Measurements from ENCODE around the gene NRTN. TPM values are rescaled to one million over a fixed set of nuclear protein-coding genes. Genes with fewer than 3 reads are reported as not detected.

NRTN gene
- total and polyA plus RNA-seq, 3 experiments from 2014 or later, result 0.26 TPM; not detected in 1

DNA sequence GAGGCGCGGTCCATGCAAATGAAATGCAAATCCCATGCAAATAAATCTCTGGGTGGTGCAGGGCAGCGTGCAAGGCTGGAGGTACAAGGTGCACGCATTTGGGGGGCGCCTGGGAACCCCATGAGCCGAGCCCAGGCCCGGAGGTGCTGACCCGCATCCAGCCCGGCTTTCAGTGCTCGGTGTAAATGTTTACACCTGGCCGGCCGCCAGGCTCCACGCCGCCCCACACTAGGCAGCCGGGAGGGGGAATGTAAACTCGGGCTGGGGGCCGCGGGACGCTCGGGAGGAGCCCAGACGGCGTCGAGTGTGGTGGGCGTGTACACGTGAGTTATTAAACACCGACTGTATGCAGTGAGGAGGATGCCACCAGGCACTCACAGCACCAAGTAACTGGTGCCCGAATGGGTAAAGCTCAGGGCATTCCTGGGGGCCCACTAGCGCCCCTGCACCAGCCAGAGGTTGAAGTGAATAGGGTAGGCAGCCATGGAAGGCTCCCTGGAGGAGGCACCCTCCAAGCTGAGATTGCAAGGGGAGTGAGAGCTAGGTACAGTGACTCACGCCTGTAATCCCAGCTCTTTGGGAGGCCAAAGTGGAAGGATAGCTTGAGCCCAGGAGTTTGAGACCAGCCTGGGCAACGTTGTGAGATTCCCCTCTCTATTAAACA, 17.4 kb downstream of the NRTN start:
- Mint-ChIP-seq H3K36me3 (no peaks in the 10 kb centered on the region), H3K27ac (no peak overlapping the region), H3K9me3 (no peaks in the 10 kb centered on the region), H3K27me3 (peaks cover 3 to 12% of the 10 kb centered on the region in 2 donors), H3K4me3 (no peak overlapping the region), H3K4me1 (peaks cover 0 to 9% (median 4%) of the 10 kb centered on the region in 3 donors)
- ChIA-PET CTCF (interaction anchor here (0.9 to 1.8 kb wide), 2 partner anchors 18 kb away, joined by 4 to 6 read pairs; no protein-coding TSS in a partner anchor), POLR2A (no interaction called here)
- Histone ChIP-seq H3K4me1 (ENCODE audit: insufficient read depth, low read length) (peaks cover 9% of the 10 kb centered on the region), H3K36me3 (ENCODE audit: insufficient read depth, low read length) (no peaks in the 10 kb centered on the region), H3K27ac (ENCODE audit: low read depth, low read length) (no peak overlapping the region), H3K27me3 (ENCODE audit: insufficient read depth, low read length, poor library complexity, severe bottlenecking) (no peaks in the 10 kb centered on the region), H3K4me3 (ENCODE audit: low read length) (no peak overlapping the region), H3K9me3 (ENCODE audit: low read length) (no peaks in the 10 kb centered on the region)
- no peak for DNase-seq

GRCh38 chr19:5823579-5824281, 18.9 kb downstream of the NRTN start:
- Mint-ChIP-seq H3K9me3 (peaks cover 0 to 5% (median 0%) of the 10 kb centered on the region in 5 donors), H3K27me3 (peaks cover 3 to 13% of the 10 kb centered on the region in 2 donors), H3K4me1 (peaks cover 4 to 17% (median 4%) of the 10 kb centered on the region in 3 donors), H3K4me3 (no peak overlapping the region), H3K36me3 (peaks cover 0 to 2% (median 0%) of the 10 kb centered on the region in 3 donors), H3K27ac (no peak overlapping the region)
- no peak overlapping the region for H3K4me3 ChIP-seq (ENCODE audit: low read length)
- H3K27me3 ChIP-seq (ENCODE audit: insufficient read depth, low read length, poor library complexity, severe bottlenecking), result no peaks in the 10 kb centered on the region
- no peaks in the 10 kb centered on the region for H3K36me3 ChIP-seq (ENCODE audit: insufficient read depth, low read length)
- ChIA-PET CTCF (no interaction called here), POLR2A (no interaction called here)
- DNase-seq, result no peak
- H3K4me1 ChIP-seq (ENCODE audit: insufficient read depth, low read length), result peaks cover 15% of the 10 kb centered on the region
- H3K9me3 ChIP-seq (ENCODE audit: low read length), result no peaks in the 10 kb centered on the region
- no peak overlapping the region for H3K27ac ChIP-seq (ENCODE audit: low read depth, low read length)

DNA sequence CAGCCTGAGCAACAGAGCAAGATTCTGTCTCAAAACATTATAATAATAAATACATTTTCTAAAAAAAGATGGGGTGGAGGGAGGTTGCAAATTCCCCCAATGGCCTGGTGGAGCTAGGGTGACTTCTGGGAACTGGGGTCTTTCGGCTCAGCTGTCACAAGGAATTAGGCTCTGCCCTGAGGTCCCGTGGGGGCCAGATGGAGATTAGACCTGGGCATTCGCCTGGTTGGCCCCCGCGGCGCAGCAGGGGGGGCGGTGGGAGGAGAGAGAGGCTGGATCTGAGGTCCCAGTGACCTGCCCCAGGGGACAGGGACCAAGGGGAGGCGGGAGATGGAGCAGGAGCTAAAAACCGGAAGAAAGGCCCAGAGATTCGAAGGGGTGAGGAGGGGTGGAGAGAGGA, 19.9 kb downstream of the NRTN start:
- no peak overlapping the region for H3K4me3 Mint-ChIP-seq
- H3K27ac ChIP-seq (ENCODE audit: low read depth, low read length), result no peak overlapping the region
- peaks cover 0 to 2% (median 0%) of the 10 kb centered on the region in 3 donors for H3K36me3 Mint-ChIP-seq
- peaks cover 0 to 5% (median 0%) of the 10 kb centered on the region in 5 donors for H3K9me3 Mint-ChIP-seq
- peaks cover 4 to 19% (median 4%) of the 10 kb centered on the region in 3 donors for H3K4me1 Mint-ChIP-seq
- ChIA-PET POLR2A (interaction anchor here (0.6 kb wide), 1 partner anchor 20 kb away, joined by 3 read pairs; no protein-coding TSS in a partner anchor), CTCF (no interaction called here)
- H3K27me3 Mint-ChIP-seq, result peaks cover 3 to 13% of the 10 kb centered on the region in 2 donors
- peaks cover 19% of the 10 kb centered on the region for H3K4me1 ChIP-seq (ENCODE audit: insufficient read depth, low read length)
- no peaks in the 10 kb centered on the region for H3K9me3 ChIP-seq (ENCODE audit: low read length)
- DNase-seq, result no peak
- H3K4me3 ChIP-seq (ENCODE audit: low read length), result no peak overlapping the region
- no peak overlapping the region for H3K27ac Mint-ChIP-seq
- H3K27me3 ChIP-seq (ENCODE audit: insufficient read depth, low read length, poor library complexity, severe bottlenecking), result no peaks in the 10 kb centered on the region
- H3K36me3 ChIP-seq (ENCODE audit: insufficient read depth, low read length), result no peaks in the 10 kb centered on the region

DNA sequence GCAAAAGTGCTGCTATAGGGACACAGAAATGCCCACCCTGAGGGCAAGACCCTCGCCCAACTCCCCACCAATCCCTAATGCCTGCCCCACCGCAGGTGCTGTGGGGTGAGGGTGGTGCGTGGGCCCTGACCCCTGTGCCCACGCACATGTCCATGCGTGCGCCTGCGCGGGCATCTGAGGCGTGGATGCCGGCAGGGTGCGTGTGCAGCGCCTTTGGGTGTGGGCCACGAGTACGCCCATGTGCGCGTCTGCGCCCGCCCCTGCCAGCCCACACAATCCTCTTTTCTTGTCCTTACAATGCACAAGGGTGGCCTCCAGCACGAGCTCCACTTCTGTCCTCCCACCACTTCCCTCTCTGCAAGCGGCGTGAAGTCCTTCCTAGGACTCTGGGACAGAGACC, 20.3 kb downstream of the NRTN start:
- DNase-seq, result no peak
- ChIA-PET CTCF (no interaction called here), POLR2A (interaction anchor here (0.6 kb wide), 1 partner anchor 21 kb away, joined by 3 read pairs; no protein-coding TSS in a partner anchor)
- no peaks in the 10 kb centered on the region for H3K9me3 ChIP-seq (ENCODE audit: low read length)
- H3K4me3 Mint-ChIP-seq, result no peak overlapping the region
- peaks cover 0 to 5% (median 0%) of the 10 kb centered on the region in 5 donors for H3K9me3 Mint-ChIP-seq
- peaks cover 0 to 2% (median 0%) of the 10 kb centered on the region in 3 donors for H3K36me3 Mint-ChIP-seq
- peaks cover 19% of the 10 kb centered on the region for H3K4me1 ChIP-seq (ENCODE audit: insufficient read depth, low read length)
- no peak overlapping the region for H3K27ac ChIP-seq (ENCODE audit: low read depth, low read length)
- no peaks in the 10 kb centered on the region for H3K36me3 ChIP-seq (ENCODE audit: insufficient read depth, low read length)
- H3K4me3 ChIP-seq (ENCODE audit: low read length), result no peak overlapping the region
- peaks cover 4 to 19% (median 4%) of the 10 kb centered on the region in 3 donors for H3K4me1 Mint-ChIP-seq
- peak overlapping the region in 1 of 8 donors; percentile 15 for H3K27ac Mint-ChIP-seq
- H3K27me3 ChIP-seq (ENCODE audit: insufficient read depth, low read length, poor library complexity, severe bottlenecking), result no peaks in the 10 kb centered on the region
- peaks cover 6 to 13% of the 10 kb centered on the region in 2 donors for H3K27me3 Mint-ChIP-seq

DNA sequence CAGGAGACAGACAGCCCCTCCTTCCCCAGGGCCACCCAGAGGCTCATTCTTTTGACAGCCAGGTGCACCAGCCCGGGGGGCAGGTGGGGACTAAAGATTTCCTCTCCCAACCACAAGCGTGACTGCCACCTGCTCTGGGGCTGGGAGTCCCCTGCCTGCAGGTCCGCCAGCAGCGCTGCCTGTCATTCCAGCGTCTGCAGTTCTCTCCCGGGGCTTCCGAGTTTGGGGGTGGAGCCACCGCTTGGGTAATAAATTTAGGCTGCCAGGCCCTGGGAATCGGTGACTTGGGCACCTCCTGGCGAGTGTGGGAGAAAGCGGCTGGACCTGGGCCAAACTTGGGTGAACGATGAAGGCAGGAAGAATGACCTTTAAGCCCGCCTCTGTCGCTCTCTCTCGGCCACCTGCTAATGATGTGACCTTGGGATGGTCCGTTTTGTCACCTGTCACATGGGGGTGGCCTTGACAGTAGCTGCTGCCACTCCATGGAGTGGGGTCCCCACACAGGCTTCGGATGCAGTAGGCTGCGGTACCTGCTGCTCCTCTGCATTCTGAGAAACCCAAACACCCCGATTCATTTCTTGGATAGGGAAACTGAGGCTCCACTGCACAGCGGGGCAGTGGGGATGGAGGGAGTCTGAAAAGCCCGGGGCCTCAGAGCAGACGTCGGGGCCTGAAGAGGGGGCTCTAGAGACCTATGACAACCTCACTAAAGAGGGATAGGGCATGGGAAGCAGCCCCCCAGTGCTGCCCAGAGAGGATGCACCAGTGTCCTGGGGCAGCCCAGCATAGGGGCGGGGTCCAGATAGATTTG, 21.9 kb downstream of the NRTN start:
- no peak overlapping the region for H3K27ac ChIP-seq (ENCODE audit: low read depth, low read length)
- Mint-ChIP-seq H3K36me3 (peaks cover 0 to 2% (median 0%) of the 10 kb centered on the region in 3 donors), H3K9me3 (peaks cover 0 to 5% (median 0%) of the 10 kb centered on the region in 5 donors), H3K27me3 (peaks cover 3 to 11% of the 10 kb centered on the region in 2 donors), H3K27ac (peak overlapping the region in 6 of 8 donors; percentile 76 to 96 (median 90)), H3K4me3 (peak overlapping the region; percentile 72 to 87 (median 80)), H3K4me1 (peaks cover 4 to 19% (median 4%) of the 10 kb centered on the region in 3 donors)
- H3K9me3 ChIP-seq (ENCODE audit: low read length), result no peaks in the 10 kb centered on the region
- DNase-seq, result peak in 3 of 5 donors; percentile 16 to 55 (median 49)
- ChIA-PET CTCF (interaction anchor here (1.2 kb wide), 1 partner anchor 23 kb away, joined by 4 read pairs; no protein-coding TSS in a partner anchor), POLR2A (interaction anchor here (0.8 to 2.5 kb wide), 2 partner anchors 27 to 77 kb away, joined by 3 to 24 read pairs; partner anchors contain the start of genes NDUFA11 and VMAC)
- no peaks in the 10 kb centered on the region for H3K36me3 ChIP-seq (ENCODE audit: insufficient read depth, low read length)
- H3K4me1 ChIP-seq (ENCODE audit: insufficient read depth, low read length), result peaks cover 19% of the 10 kb centered on the region
- H3K4me3 ChIP-seq (ENCODE audit: low read length), result no peak overlapping the region
- H3K27me3 ChIP-seq (ENCODE audit: insufficient read depth, low read length, poor library complexity, severe bottlenecking), result no peaks in the 10 kb centered on the region

GRCh38 chr19:5827342-5827890, 22.5 kb downstream of the NRTN start:
- Histone ChIP-seq H3K9me3 (ENCODE audit: low read length) (no peaks in the 10 kb centered on the region), H3K27ac (ENCODE audit: low read depth, low read length) (peak overlapping the region; percentile 77), H3K27me3 (ENCODE audit: insufficient read depth, low read length, poor library complexity, severe bottlenecking) (no peaks in the 10 kb centered on the region), H3K4me3 (ENCODE audit: low read length) (no peak overlapping the region), H3K36me3 (ENCODE audit: insufficient read depth, low read length) (no peaks in the 10 kb centered on the region), H3K4me1 (ENCODE audit: insufficient read depth, low read length) (peaks cover 19% of the 10 kb centered on the region)
- POLR2A ChIA-PET, result interaction anchor here (0.8 to 2.5 kb wide), 2 partner anchors 27 to 77 kb away, joined by 3 to 24 read pairs; partner anchors contain the start of genes NDUFA11 and VMAC
- peak overlapping the region; percentile 72 to 95 (median 82) for H3K4me3 Mint-ChIP-seq
- peaks cover 0 to 5% (median 0%) of the 10 kb centered on the region in 5 donors for H3K9me3 Mint-ChIP-seq
- H3K27ac Mint-ChIP-seq, result peak overlapping the region in 7 of 8 donors; percentile 47 to 96 (median 90)
- H3K36me3 Mint-ChIP-seq, result peaks cover 0 to 2% (median 0%) of the 10 kb centered on the region in 3 donors
- peaks cover 4 to 19% (median 4%) of the 10 kb centered on the region in 3 donors for H3K4me1 Mint-ChIP-seq
- H3K27me3 Mint-ChIP-seq, result peaks cover 3 to 11% of the 10 kb centered on the region in 2 donors
- CTCF ChIA-PET, result interaction anchor here (0.6 to 1.2 kb wide), 2 partner anchors 23 to 1687 kb away, joined by 3 to 4 read pairs; no protein-coding TSS in a partner anchor
- no peak for DNase-seq

Measured in CD8-positive, alpha-beta memory T cell (primary cell).